ENCODE measurements around the gene RWDD3. TPM values are rescaled to one million over a fixed set of nuclear protein-coding genes. Genes with fewer than 3 reads are reported as not detected.
A peak's percentile ranks its signal among the peaks of the same experiment; 100 is the strongest.

The RWDD3 gene
- polyA plus RNA-seq (2012; ENCODE audit: low read depth, missing spikeins), result 10.4 TPM

- DNase-seq (ENCODE audit: insufficient read length, low spot score) (peak; percentile 87), FAIRE-seq (peak; percentile 98)
- TF ChIP-seq POU2F2 (IDR thresholded peaks at IDR 0.05; ENCODE audit: low read depth, low read length) (peak; percentile 70; the same call in 1 of the 2 replicates), POLR2A (IDR thresholded peaks at IDR 0.05; ENCODE audit: low read depth, low read length) (peak; percentile 74), PAX5 (IDR thresholded peaks at IDR 0.05; ENCODE audit: insufficient read depth, low read length, severe bottlenecking) (peak; percentile 34), SPI1 (IDR thresholded peaks at IDR 0.05; ENCODE audit: low read depth, low read length) (peak; percentile 66), POLR2AphosphoS5 (IDR thresholded peaks at IDR 0.05; ENCODE audit: low read depth, low read length) (peak; percentile 64), TAF1 (IDR thresholded peaks at IDR 0.05; ENCODE audit: low read depth, low read length) (peak; percentile 64; the same call in 1 of the 2 replicates)
Observed at GRCh38 chr1:95233737-95234500, at the start of gene RWDD3. RWDD3 (plus strand) TSS chr1:95234210; CDS start chr1:95234231, 21 bp downstream.

- TF ChIP-seq POLR2AphosphoS5 (IDR thresholded peaks at IDR 0.05; ENCODE audit: low read depth, low read length) (no peak), POU2F2 (IDR thresholded peaks at IDR 0.05; ENCODE audit: low read depth, low read length) (no peak), SPI1 (IDR thresholded peaks at IDR 0.05; ENCODE audit: low read depth, low read length) (no peak), PAX5 (IDR thresholded peaks at IDR 0.05; ENCODE audit: insufficient read depth, low read length, severe bottlenecking) (no peak), TAF1 (IDR thresholded peaks at IDR 0.05; ENCODE audit: low read depth, low read length) (no peak), POLR2A (IDR thresholded peaks at IDR 0.05; ENCODE audit: low read depth, low read length) (no peak)
- FAIRE-seq, result no peak
Observed at GRCh38 chr1:95186149-95186548, 47.9 kb upstream of the RWDD3 start.

GRCh38 chr1:95193591-95193990 lies 40.4 kb upstream of the RWDD3 start:
- no peak for FAIRE-seq
- no peak for DNase-seq (ENCODE audit: insufficient read length, low spot score)
- TF ChIP-seq TAF1 (IDR thresholded peaks at IDR 0.05; ENCODE audit: low read depth, low read length) (no peak), PAX5 (IDR thresholded peaks at IDR 0.05; ENCODE audit: insufficient read depth, low read length, severe bottlenecking) (no peak), SPI1 (IDR thresholded peaks at IDR 0.05; ENCODE audit: low read depth, low read length) (no peak), POU2F2 (IDR thresholded peaks at IDR 0.05; ENCODE audit: low read depth, low read length) (no peak), POLR2AphosphoS5 (IDR thresholded peaks at IDR 0.05; ENCODE audit: low read depth, low read length) (no peak), POLR2A (IDR thresholded peaks at IDR 0.05; ENCODE audit: low read depth, low read length) (no peak)

More at GRCh38 chr1:95186149-95186548, 47.9 kb upstream of the RWDD3 start:
- DNase-seq (ENCODE audit: insufficient read length, low spot score), result no peak

- DNase-seq (ENCODE audit: insufficient read length, low spot score) (no peak), FAIRE-seq (no peak)
- TF ChIP-seq TAF1 (IDR thresholded peaks at IDR 0.05; ENCODE audit: low read depth, low read length), result no peak
- no peak for TF ChIP-seq SPI1 (IDR thresholded peaks at IDR 0.05; ENCODE audit: low read depth, low read length)
- TF ChIP-seq POLR2AphosphoS5 (IDR thresholded peaks at IDR 0.05; ENCODE audit: low read depth, low read length), result no peak
- TF ChIP-seq POLR2A (IDR thresholded peaks at IDR 0.05; ENCODE audit: low read depth, low read length), result no peak
- no peak for TF ChIP-seq PAX5 (IDR thresholded peaks at IDR 0.05; ENCODE audit: insufficient read depth, low read length, severe bottlenecking)
- TF ChIP-seq POU2F2 (IDR thresholded peaks at IDR 0.05; ENCODE audit: low read depth, low read length), result no peak
Observed at GRCh38 chr1:95195046-95195445, 39.0 kb upstream of the RWDD3 start.

- TF ChIP-seq POLR2AphosphoS5 (IDR thresholded peaks at IDR 0.05; ENCODE audit: low read depth, low read length) (no peak), POLR2A (IDR thresholded peaks at IDR 0.05; ENCODE audit: low read depth, low read length) (no peak), POU2F2 (IDR thresholded peaks at IDR 0.05; ENCODE audit: low read depth, low read length) (no peak), SPI1 (IDR thresholded peaks at IDR 0.05; ENCODE audit: low read depth, low read length) (no peak), PAX5 (IDR thresholded peaks at IDR 0.05; ENCODE audit: insufficient read depth, low read length, severe bottlenecking) (no peak), TAF1 (IDR thresholded peaks at IDR 0.05; ENCODE audit: low read depth, low read length) (no peak)
- FAIRE-seq (no peak), DNase-seq (ENCODE audit: insufficient read length, low spot score) (no peak)
Observed at GRCh38 chr1:95196017-95196416, 38.0 kb upstream of the RWDD3 start.

- FAIRE-seq (no peak), DNase-seq (ENCODE audit: insufficient read length, low spot score) (no peak)
- TF ChIP-seq POU2F2 (IDR thresholded peaks at IDR 0.05; ENCODE audit: low read depth, low read length), result no peak
- no peak for TF ChIP-seq PAX5 (IDR thresholded peaks at IDR 0.05; ENCODE audit: insufficient read depth, low read length, severe bottlenecking)
- no peak for TF ChIP-seq SPI1 (IDR thresholded peaks at IDR 0.05; ENCODE audit: low read depth, low read length)
- TF ChIP-seq POLR2A (IDR thresholded peaks at IDR 0.05; ENCODE audit: low read depth, low read length), result no peak
- TF ChIP-seq POLR2AphosphoS5 (IDR thresholded peaks at IDR 0.05; ENCODE audit: low read depth, low read length), result no peak
- TF ChIP-seq TAF1 (IDR thresholded peaks at IDR 0.05; ENCODE audit: low read depth, low read length), result no peak
Observed at GRCh38 chr1:95197616-95198252, 36.3 kb upstream of the RWDD3 start.

GRCh38 chr1:95201905-95202304 lies 32.1 kb upstream of the RWDD3 start:
- DNase-seq (ENCODE audit: insufficient read length, low spot score) (no peak), FAIRE-seq (no peak)
- no peak for TF ChIP-seq SPI1 (IDR thresholded peaks at IDR 0.05; ENCODE audit: low read depth, low read length)
- TF ChIP-seq PAX5 (IDR thresholded peaks at IDR 0.05; ENCODE audit: insufficient read depth, low read length, severe bottlenecking), result no peak
- no peak for TF ChIP-seq POLR2A (IDR thresholded peaks at IDR 0.05; ENCODE audit: low read depth, low read length)
- TF ChIP-seq POU2F2 (IDR thresholded peaks at IDR 0.05; ENCODE audit: low read depth, low read length), result no peak
- TF ChIP-seq POLR2AphosphoS5 (IDR thresholded peaks at IDR 0.05; ENCODE audit: low read depth, low read length), result no peak
- TF ChIP-seq TAF1 (IDR thresholded peaks at IDR 0.05; ENCODE audit: low read depth, low read length), result no peak

GRCh38 chr1:95203908-95204437 lies 30.0 kb upstream of the RWDD3 start:
- no peak for DNase-seq (ENCODE audit: insufficient read length, low spot score)
- TF ChIP-seq POU2F2 (IDR thresholded peaks at IDR 0.05; ENCODE audit: low read depth, low read length) (no peak), POLR2A (IDR thresholded peaks at IDR 0.05; ENCODE audit: low read depth, low read length) (no peak), SPI1 (IDR thresholded peaks at IDR 0.05; ENCODE audit: low read depth, low read length) (no peak), TAF1 (IDR thresholded peaks at IDR 0.05; ENCODE audit: low read depth, low read length) (no peak), PAX5 (IDR thresholded peaks at IDR 0.05; ENCODE audit: insufficient read depth, low read length, severe bottlenecking) (no peak), POLR2AphosphoS5 (IDR thresholded peaks at IDR 0.05; ENCODE audit: low read depth, low read length) (no peak)
- FAIRE-seq, result no peak

GRCh38 chr1:95206514-95206913 lies 27.5 kb upstream of the RWDD3 start:
- TF ChIP-seq POLR2AphosphoS5 (IDR thresholded peaks at IDR 0.05; ENCODE audit: low read depth, low read length), result no peak
- no peak for TF ChIP-seq PAX5 (IDR thresholded peaks at IDR 0.05; ENCODE audit: insufficient read depth, low read length, severe bottlenecking)
- TF ChIP-seq POU2F2 (IDR thresholded peaks at IDR 0.05; ENCODE audit: low read depth, low read length), result no peak
- TF ChIP-seq POLR2A (IDR thresholded peaks at IDR 0.05; ENCODE audit: low read depth, low read length), result no peak
- DNase-seq (ENCODE audit: insufficient read length, low spot score) (no peak), FAIRE-seq (no peak)

All from GM12891 (cell line).